GM12878 (cell line): Measurements from ENCODE around the gene KIF3A. TPM values are rescaled to one million over a fixed set of nuclear protein-coding genes. Genes with fewer than 3 reads are reported as not detected.

Experiments
- ATF7 ChIP-seq: fragments of 450-650 bp; IDR thresholded peaks from 2 replicates; pipeline ENCODE4 v1.6.1; 2016; ENCODE audit warnings: low read depth, mild to moderate bottlenecking
- BCL11A ChIP-seq: IDR thresholded peaks from 2 replicates; pipeline ENCODE4 v1.6.1; 2011; ENCODE audit warnings: low read depth, low read length
- BHLHE40 ChIP-seq, 2 experiments: fragments of 450-650 bp in 1 of 2; IDR thresholded peaks; 2 replicates each; pipeline ENCODE4 v1.6.1; 2011 to 2017; ENCODE audit warnings: low read depth in 2 of 2, borderline replicate concordance in 1 of 2, improper control_type of control experiment in 1 of 2, low read length in 1 of 2, mild to moderate bottlenecking in 1 of 2
- CHD2 ChIP-seq: IDR thresholded peaks from 2 replicates; pipeline ENCODE4 v1.6.1; 2011; ENCODE audit warnings: low read depth, low read length, improper control_type of control experiment, borderline replicate concordance
- EZH2 ChIP-seq: IDR thresholded peaks from 2 replicates; pipeline ENCODE4 v1.6.1; 2012; ENCODE audit warnings: low read depth, mild to moderate bottlenecking, control low read depth, inconsistent platforms, low read length, borderline replicate concordance; ENCODE audit not compliant: control insufficient read depth
- IRF4 ChIP-seq: IDR thresholded peaks from 2 replicates; pipeline ENCODE4 v1.6.1; 2011; ENCODE audit warnings: low read depth, low read length
- JUND ChIP-seq: IDR thresholded peaks from 2 replicates; pipeline ENCODE4 v1.6.1; 2012; ENCODE audit warnings: low read depth, mild to moderate bottlenecking, low read length, improper control_type of control experiment, moderate library complexity
- PAX5 ChIP-seq: IDR thresholded peaks from 2 replicates; pipeline ENCODE4 v1.6.1; 2011; ENCODE audit warnings: low read depth, low read length, borderline replicate concordance
- RFX5 ChIP-seq: IDR thresholded peaks from 2 replicates; pipeline ENCODE4 v1.6.1; 2011; ENCODE audit warnings: low read depth, low read length, improper control_type of control experiment
- SP1 ChIP-seq: IDR thresholded peaks from one replicate; pipeline ENCODE4 v1.6.1; 2011; ENCODE audit warnings: low read depth, low read length
- STAT1 ChIP-seq: fragments of 450-650 bp; conservative IDR thresholded peaks from 2 replicates; pipeline ENCODE4 v1.6.1; 2014; ENCODE audit warnings: antibody characterized with exemption, mild to moderate bottlenecking
- ZNF24 ChIP-seq: fragments of 450-650 bp; IDR thresholded peaks from 2 replicates; pipeline ENCODE4 v1.6.1; 2017; ENCODE audit warnings: antibody characterized with exemption, mild to moderate bottlenecking
- ZNF384 ChIP-seq: IDR thresholded peaks from 2 replicates; pipeline ENCODE4 v1.6.1; 2012; ENCODE audit warnings: low read depth, mild to moderate bottlenecking, low read length, improper control_type of control experiment, borderline replicate concordance
- polyA plus RNA-seq, 11 experiments: library from polyadenylated mRNA; depleted of rRNA in 4 of 11; unstranded in 6 of 11; stranded (reverse) in 5 of 11; fragments of >200 nt; fragmentation: Nextera tagmentation in 4 of 11; fragmentation: Illumina TruSeq in 1 of 11; extraction: Ambion mirVana in 4 of 11; extraction: Trizol in 1 of 11; gene quantifications; 1 replicate in 1 of 11; 2 replicates in 10 of 11; pipeline versions ENCODE4 v1.2.1 to v1.2.3, GENCODE V29; 2011 to 2016; ENCODE audit warnings: inconsistent platforms in 2 of 11, missing spikeins in 2 of 11, low read depth in 1 of 11
- total RNA-seq, 4 experiments: library from RNA; depleted of rRNA in 3 of 4; stranded (reverse); fragments of >200 nt in 3 of 4; fragmentation: Illumina TruSeq in 1 of 4; extraction: Trizol in 1 of 4; gene quantifications; 2 replicates each; pipeline versions ENCODE4 v1.2.1 to v1.2.3, GENCODE V29; 2013 to 2021
- TF ChIP-seq, protein P1 (sequence below): fragments of 450-650 bp; IDR thresholded peaks from 2 replicates; pipeline ENCODE4 v1.6.1; 2017; ENCODE audit warnings: low read depth, mild to moderate bottlenecking, moderate library complexity
- TF ChIP-seq, protein P2 (sequence below): fragments of 450-650 bp; IDR thresholded peaks from 2 replicates; pipeline ENCODE4 v1.6.1; 2017; ENCODE audit warnings: antibody characterized with exemption, mild to moderate bottlenecking, moderate library complexity
- TF ChIP-seq, protein P3 (sequence below): fragments of 450-650 bp; IDR thresholded peaks from 2 replicates; pipeline ENCODE4 v1.6.1; 2017; ENCODE audit warnings: mild to moderate bottlenecking, moderate library complexity

KIF3A gene
- total and polyA plus RNA-seq, 10 of the 15 experiments (the other 5 are each of a cell fraction or from before 2014, with no cell fraction given): 2.7 to 36.5 (median 10.0) TPM

DNA sequence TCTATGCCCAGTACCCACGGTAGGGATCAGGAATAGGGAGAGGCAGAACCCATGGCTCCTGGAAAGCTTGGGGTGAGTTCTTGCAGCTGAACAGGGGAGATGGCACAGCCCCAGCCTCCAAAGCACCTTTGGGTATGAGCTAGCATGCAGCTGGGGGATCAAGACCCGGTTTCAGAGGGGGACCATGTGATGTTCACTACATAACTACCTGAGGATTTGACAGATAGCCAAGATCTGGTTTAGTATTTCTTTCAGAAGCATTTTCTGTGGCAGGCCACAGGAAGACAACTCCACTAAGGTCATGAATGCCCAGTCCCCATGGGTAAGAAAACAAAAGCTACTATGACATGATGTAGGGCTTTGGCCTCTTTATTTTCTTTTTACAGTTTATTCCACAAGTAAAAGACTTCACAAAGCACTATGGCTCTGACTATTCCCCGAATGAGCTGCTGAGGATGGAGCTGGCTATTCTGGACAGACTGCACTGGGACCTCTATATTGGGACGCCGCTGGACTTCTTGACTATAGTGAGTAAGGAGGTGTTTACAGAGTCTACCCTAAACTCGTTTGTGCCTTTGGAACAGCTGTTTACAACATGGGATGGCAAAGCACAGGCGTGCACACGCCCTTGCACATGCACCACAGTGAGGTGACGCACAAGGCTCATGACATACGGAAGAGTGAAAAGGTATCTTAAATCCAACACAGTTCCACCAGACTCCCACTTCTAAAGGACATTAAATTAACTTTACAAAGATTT lies 13.3 kb upstream of the KIF3A start (continued):
- TF ChIP-seq BHLHE40 (IDR thresholded peaks at IDR 0.05; ENCODE audit: borderline replicate concordance in 1 of 2, low read depth in 2 of 2, low read length in 1 of 2) (no peak), ZNF384 (no peak), RFX5 (no peak), PAX5 (no peak), STAT1 (no peak), ZNF24 (0 out of 2 replicates have a peak, but pooled peaks have one; percentile 33), JUND (no peak), IRF4 (no peak), EZH2 (no peak), ATF7 (peak; percentile 65; the same call in 1 of the 2 replicates), SP1 (no peak), BCL11A (0 out of 2 replicates have a peak, but pooled peaks have one; percentile 18), CHD2 (no peak)
- TF ChIP-seq, protein P1, sequence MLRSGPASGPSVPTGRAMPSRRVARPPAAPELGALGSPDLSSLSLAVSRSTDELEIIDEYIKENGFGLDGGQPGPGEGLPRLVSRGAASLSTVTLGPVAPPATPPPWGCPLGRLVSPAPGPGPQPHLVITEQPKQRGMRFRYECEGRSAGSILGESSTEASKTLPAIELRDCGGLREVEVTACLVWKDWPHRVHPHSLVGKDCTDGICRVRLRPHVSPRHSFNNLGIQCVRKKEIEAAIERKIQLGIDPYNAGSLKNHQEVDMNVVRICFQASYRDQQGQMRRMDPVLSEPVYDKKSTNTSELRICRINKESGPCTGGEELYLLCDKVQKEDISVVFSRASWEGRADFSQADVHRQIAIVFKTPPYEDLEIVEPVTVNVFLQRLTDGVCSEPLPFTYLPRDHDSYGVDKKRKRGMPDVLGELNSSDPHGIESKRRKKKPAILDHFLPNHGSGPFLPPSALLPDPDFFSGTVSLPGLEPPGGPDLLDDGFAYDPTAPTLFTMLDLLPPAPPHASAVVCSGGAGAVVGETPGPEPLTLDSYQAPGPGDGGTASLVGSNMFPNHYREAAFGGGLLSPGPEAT: peak; percentile 25; the same call in 1 of the 2 replicates
- TF ChIP-seq, protein P2, sequence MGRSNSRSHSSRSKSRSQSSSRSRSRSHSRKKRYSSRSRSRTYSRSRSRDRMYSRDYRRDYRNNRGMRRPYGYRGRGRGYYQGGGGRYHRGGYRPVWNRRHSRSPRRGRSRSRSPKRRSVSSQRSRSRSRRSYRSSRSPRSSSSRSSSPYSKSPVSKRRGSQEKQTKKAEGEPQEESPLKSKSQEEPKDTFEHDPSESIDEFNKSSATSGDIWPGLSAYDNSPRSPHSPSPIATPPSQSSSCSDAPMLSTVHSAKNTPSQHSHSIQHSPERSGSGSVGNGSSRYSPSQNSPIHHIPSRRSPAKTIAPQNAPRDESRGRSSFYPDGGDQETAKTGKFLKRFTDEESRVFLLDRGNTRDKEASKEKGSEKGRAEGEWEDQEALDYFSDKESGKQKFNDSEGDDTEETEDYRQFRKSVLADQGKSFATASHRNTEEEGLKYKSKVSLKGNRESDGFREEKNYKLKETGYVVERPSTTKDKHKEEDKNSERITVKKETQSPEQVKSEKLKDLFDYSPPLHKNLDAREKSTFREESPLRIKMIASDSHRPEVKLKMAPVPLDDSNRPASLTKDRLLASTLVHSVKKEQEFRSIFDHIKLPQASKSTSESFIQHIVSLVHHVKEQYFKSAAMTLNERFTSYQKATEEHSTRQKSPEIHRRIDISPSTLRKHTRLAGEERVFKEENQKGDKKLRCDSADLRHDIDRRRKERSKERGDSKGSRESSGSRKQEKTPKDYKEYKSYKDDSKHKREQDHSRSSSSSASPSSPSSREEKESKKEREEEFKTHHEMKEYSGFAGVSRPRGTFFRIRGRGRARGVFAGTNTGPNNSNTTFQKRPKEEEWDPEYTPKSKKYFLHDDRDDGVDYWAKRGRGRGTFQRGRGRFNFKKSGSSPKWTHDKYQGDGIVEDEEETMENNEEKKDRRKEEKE: no peak
- TF ChIP-seq, protein P3, sequence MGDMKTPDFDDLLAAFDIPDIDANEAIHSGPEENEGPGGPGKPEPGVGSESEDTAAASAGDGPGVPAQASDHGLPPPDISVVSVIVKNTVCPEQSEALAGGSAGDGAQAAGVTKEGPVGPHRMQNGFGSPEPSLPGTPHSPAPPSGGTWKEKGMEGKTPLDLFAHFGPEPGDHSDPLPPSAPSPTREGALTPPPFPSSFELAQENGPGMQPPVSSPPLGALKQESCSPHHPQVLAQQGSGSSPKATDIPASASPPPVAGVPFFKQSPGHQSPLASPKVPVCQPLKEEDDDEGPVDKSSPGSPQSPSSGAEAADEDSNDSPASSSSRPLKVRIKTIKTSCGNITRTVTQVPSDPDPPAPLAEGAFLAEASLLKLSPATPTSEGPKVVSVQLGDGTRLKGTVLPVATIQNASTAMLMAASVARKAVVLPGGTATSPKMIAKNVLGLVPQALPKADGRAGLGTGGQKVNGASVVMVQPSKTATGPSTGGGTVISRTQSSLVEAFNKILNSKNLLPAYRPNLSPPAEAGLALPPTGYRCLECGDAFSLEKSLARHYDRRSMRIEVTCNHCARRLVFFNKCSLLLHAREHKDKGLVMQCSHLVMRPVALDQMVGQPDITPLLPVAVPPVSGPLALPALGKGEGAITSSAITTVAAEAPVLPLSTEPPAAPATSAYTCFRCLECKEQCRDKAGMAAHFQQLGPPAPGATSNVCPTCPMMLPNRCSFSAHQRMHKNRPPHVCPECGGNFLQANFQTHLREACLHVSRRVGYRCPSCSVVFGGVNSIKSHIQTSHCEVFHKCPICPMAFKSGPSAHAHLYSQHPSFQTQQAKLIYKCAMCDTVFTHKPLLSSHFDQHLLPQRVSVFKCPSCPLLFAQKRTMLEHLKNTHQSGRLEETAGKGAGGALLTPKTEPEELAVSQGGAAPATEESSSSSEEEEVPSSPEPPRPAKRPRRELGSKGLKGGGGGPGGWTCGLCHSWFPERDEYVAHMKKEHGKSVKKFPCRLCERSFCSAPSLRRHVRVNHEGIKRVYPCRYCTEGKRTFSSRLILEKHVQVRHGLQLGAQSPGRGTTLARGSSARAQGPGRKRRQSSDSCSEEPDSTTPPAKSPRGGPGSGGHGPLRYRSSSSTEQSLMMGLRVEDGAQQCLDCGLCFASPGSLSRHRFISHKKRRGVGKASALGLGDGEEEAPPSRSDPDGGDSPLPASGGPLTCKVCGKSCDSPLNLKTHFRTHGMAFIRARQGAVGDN: peak; percentile 85; the same call in 1 of the 2 replicates
